DOHH2 (cell line): ENCODE results near the gene SLC39A11.

Experiments
- EZH2phosphoT487 ChIP-seq: fragments of 200-600 bp; sonication (generic); IDR thresholded peaks from 2 replicates; pipeline ENCODE4 v1.6.1; 2017; ENCODE audit warnings: borderline replicate concordance, mild to moderate bottlenecking, antibody characterized with exemption, low read length, moderate library complexity, mixed read lengths
- TF ChIP-seq, protein P1 (sequence below): fragments of 200-600 bp; sonication (generic); IDR thresholded peaks from one replicate; pipeline ENCODE4 v1.5.1; 2014; ENCODE audit warnings: antibody characterized with exemption, mild to moderate bottlenecking, low read depth, low read length; ENCODE audit not compliant: poor library complexity, severe bottlenecking

DNA sequence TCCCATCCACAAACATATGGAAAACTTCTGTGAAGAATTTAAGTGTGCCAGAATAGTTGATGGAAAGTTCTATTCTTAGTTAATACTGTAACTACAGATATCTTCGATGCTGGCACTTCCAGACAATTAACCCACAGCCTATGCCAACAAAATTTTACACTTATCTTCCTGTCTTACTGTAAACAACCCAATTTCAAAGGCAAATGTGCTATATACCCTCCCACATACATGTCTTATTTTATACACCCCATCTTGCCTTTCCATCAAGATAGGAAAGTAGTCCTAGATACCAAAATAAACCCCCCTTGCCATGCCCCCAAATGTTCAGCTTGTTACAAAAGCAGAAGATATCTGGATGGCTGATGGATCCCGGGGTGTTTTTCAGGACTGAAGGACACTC lies 306.3 kb downstream of the SLC39A11 start:
- TF ChIP-seq, protein P1, sequence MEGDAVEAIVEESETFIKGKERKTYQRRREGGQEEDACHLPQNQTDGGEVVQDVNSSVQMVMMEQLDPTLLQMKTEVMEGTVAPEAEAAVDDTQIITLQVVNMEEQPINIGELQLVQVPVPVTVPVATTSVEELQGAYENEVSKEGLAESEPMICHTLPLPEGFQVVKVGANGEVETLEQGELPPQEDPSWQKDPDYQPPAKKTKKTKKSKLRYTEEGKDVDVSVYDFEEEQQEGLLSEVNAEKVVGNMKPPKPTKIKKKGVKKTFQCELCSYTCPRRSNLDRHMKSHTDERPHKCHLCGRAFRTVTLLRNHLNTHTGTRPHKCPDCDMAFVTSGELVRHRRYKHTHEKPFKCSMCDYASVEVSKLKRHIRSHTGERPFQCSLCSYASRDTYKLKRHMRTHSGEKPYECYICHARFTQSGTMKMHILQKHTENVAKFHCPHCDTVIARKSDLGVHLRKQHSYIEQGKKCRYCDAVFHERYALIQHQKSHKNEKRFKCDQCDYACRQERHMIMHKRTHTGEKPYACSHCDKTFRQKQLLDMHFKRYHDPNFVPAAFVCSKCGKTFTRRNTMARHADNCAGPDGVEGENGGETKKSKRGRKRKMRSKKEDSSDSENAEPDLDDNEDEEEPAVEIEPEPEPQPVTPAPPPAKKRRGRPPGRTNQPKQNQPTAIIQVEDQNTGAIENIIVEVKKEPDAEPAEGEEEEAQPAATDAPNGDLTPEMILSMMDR: no peak
- TF ChIP-seq EZH2phosphoT487: no peak
